HepG2 (cell line): ENCODE measurements around the gene CCDC85C. TPM values are rescaled to one million over a fixed set of nuclear protein-coding genes. Genes with fewer than 3 reads are reported as not detected.

Experiments used
- CBX5 ChIP-seq: sonication (generic); formaldehyde crosslinking; IDR thresholded peaks from 2 replicates; pipeline ENCODE4 v1.4.0; 2020; ENCODE audit warnings: missing genetic modification reagents, borderline replicate concordance
- CCAR2 ChIP-seq: fragments of 200-400 bp; formaldehyde crosslinking; optimal IDR thresholded peaks from 2 replicates; pipeline ENCODE3; 2018; ENCODE audit warnings: low read depth, mild to moderate bottlenecking, low read length, moderate library complexity
- EHMT2 ChIP-seq: fragments of 200-600 bp; sonication (generic); IDR thresholded peaks from 2 replicates; pipeline ENCODE4 v1.7.0; 2017; ENCODE audit warnings: antibody characterized with exemption, low read depth, low read length, borderline replicate concordance
- ELF4 ChIP-seq: sonication (generic); formaldehyde crosslinking; IDR thresholded peaks from 2 replicates; pipeline ENCODE4 v1.5.0; 2020; ENCODE audit warnings: missing genetic modification reagents, mild to moderate bottlenecking, moderate library complexity, borderline replicate concordance
- EP300 ChIP-seq, 3 experiments: sonication (generic) in 1 of 3; formaldehyde crosslinking in 1 of 3; IDR thresholded peaks; 2 replicates each; pipeline versions ENCODE4 v1.5.1 to v1.6.1; 2011 to 2020; ENCODE audit warnings: low read depth in 2 of 3, low read length in 2 of 3, borderline replicate concordance in 1 of 3, improper control_type of control experiment in 1 of 3, mild to moderate bottlenecking in 1 of 3, missing genetic modification reagents in 1 of 3, moderate library complexity in 1 of 3
- ESRRA ChIP-seq: sonication (generic); formaldehyde crosslinking; IDR thresholded peaks from 2 replicates; pipeline ENCODE4 v1.5.1; 2020; ENCODE audit warnings: mild to moderate bottlenecking, low read depth, missing genetic modification reagents
- FOSL2 ChIP-seq: sonication (generic); formaldehyde crosslinking; IDR thresholded peaks from 2 replicates; pipeline ENCODE4 v1.4.0; 2020; ENCODE audit warnings: missing genetic modification reagents
- KAT8 ChIP-seq: IDR thresholded peaks from 2 replicates; pipeline ENCODE4 v1.6.1; 2016; ENCODE audit warnings: missing genetic modification reagents, missing compliant biosample characterization
- KDM4B ChIP-seq: sonication (generic); formaldehyde crosslinking; IDR thresholded peaks from 2 replicates; pipeline ENCODE4 v1.4.0; 2020; ENCODE audit warnings: missing genetic modification reagents
- MAFG ChIP-seq: sonication (generic); formaldehyde crosslinking; IDR thresholded peaks from 2 replicates; pipeline ENCODE4 v1.5.1; 2020; ENCODE audit warnings: mild to moderate bottlenecking, missing genetic modification reagents
- MXD4 ChIP-seq: IDR thresholded peaks from 2 replicates; pipeline ENCODE4 v1.6.1; 2016; ENCODE audit warnings: mild to moderate bottlenecking, missing biosample characterization, missing genetic modification reagents
- NCOA5 ChIP-seq: sonication (generic); formaldehyde crosslinking; IDR thresholded peaks from 2 replicates; pipeline ENCODE4 v1.4.0; 2020; ENCODE audit warnings: missing genetic modification reagents
- NR2F1 ChIP-seq, 2 experiments: fragments of 450-650 bp in 1 of 2; formaldehyde crosslinking in 1 of 2; IDR thresholded peaks; 2 replicates each; pipeline versions ENCODE4 v1.5.0 to v1.6.1; 2016 to 2020; ENCODE audit warnings: mild to moderate bottlenecking in 1 of 2, missing compliant biosample characterization in 1 of 2, missing genetic modification reagents in 1 of 2, moderate library complexity in 1 of 2
- PAWR ChIP-seq: sonication (generic); formaldehyde crosslinking; IDR thresholded peaks from 2 replicates; pipeline ENCODE4 v1.4.0; 2020; ENCODE audit warnings: missing genetic modification reagents, mild to moderate bottlenecking, borderline replicate concordance
- SMAD9 ChIP-seq: sonication (generic); formaldehyde crosslinking; IDR thresholded peaks from 2 replicates; pipeline ENCODE4 v1.5.1; 2020; ENCODE audit warnings: mild to moderate bottlenecking, missing genetic modification reagents
- TCF7 ChIP-seq: sonication (generic); IDR thresholded peaks from 2 replicates; pipeline ENCODE4 v1.6.1; 2016; ENCODE audit warnings: antibody characterized with exemption, low read depth
- ZBTB40 ChIP-seq, 2 experiments: fragments of 450-650 bp in 1 of 2; sonication (generic) in 1 of 2; formaldehyde crosslinking in 1 of 2; IDR thresholded peaks; 2 replicates each; pipeline versions ENCODE4 v1.6.1 to v1.8.0; 2016 to 2022; ENCODE audit warnings: antibody characterized with exemption in 1 of 2, mild to moderate bottlenecking in 1 of 2, missing genetic modification reagents in 1 of 2
- ZFP37 ChIP-seq: sonication (generic); formaldehyde crosslinking; IDR thresholded peaks from 2 replicates; pipeline ENCODE4 v1.4.0; 2020; ENCODE audit warnings: missing genetic modification reagents, borderline replicate concordance
- ZMYM4 ChIP-seq: sonication (generic); formaldehyde crosslinking; IDR thresholded peaks from 2 replicates; pipeline ENCODE4 v1.8.1; 2023; ENCODE audit warnings: mild to moderate bottlenecking, missing genetic modification reagents
- ZNF232 ChIP-seq: sonication (generic); formaldehyde crosslinking; IDR thresholded peaks from 2 replicates; pipeline ENCODE4 v1.4.0; 2020; ENCODE audit warnings: missing genetic modification reagents, borderline replicate concordance
- ZNF24 ChIP-seq: fragments of 450-650 bp; IDR thresholded peaks from 2 replicates; pipeline ENCODE4 v1.6.1; 2017; ENCODE audit warnings: antibody characterized with exemption, mild to moderate bottlenecking
- ZNF296 ChIP-seq: sonication (generic); formaldehyde crosslinking; conservative IDR thresholded peaks from 2 replicates; pipeline ENCODE4 v1.5.0; 2020; ENCODE audit warnings: mild to moderate bottlenecking, missing genetic modification reagents
- polyA plus RNA-seq, 8 experiments: library from polyadenylated mRNA; depleted of rRNA in 3 of 8; stranded (reverse) in 7 of 8; unstranded in 1 of 8; fragments of >200 nt; fragmentation: Illumina TruSeq in 4 of 8; extraction: Trizol in 4 of 8; gene quantifications; 2 replicates each; pipeline versions ENCODE4 v1.2.1 to v1.2.3, GENCODE V29; 2011 to 2016; ENCODE audit warnings: low read depth in 4 of 8, missing spikeins in 1 of 8, mixed read lengths in 1 of 8; ENCODE audit not compliant: insufficient read depth in 1 of 8
- total RNA-seq, 5 experiments: library from RNA; depleted of rRNA; stranded (reverse); fragments of >200 nt; fragmentation: Illumina TruSeq; extraction: Trizol; gene quantifications; 2 replicates each; pipeline ENCODE4 v1.2.3, GENCODE V29; 2016; ENCODE audit warnings: low read depth in 1 of 5

CCDC85C gene
- total and polyA plus RNA-seq, 2 of the 13 experiments (the other 11 are each of a cell fraction or from before 2014, with no cell fraction given): 18.8 to 43.8 TPM

- TF ChIP-seq ZNF296 (CRISPR knock-in tag): no peak
- TF ChIP-seq SMAD9: no peak
- no peak for TF ChIP-seq ESRRA
- TF ChIP-seq ELF4 (CRISPR knock-in tag): no peak
- TF ChIP-seq ZNF232 (CRISPR knock-in tag): no peak
- TF ChIP-seq PAWR: no peak
- no peak for TF ChIP-seq CBX5 (CRISPR knock-in tag)
- no peak; the same call in 1 of the 2 replicates for TF ChIP-seq MXD4
- no peak for TF ChIP-seq KDM4B (CRISPR knock-in tag)
- TF ChIP-seq TCF7: no peak
- peak; percentile 53; the same call in 1 of the 2 replicates for TF ChIP-seq KAT8 (CRISPR knock-in tag)
- TF ChIP-seq ZBTB40 (IDR thresholded peaks at IDR 0.05): no peak
- no peak for TF ChIP-seq ZBTB40 (CRISPR knock-in tag; IDR thresholded peaks at IDR 0.05)
- TF ChIP-seq ZFP37 (CRISPR knock-in tag): no peak
- TF ChIP-seq NCOA5 (CRISPR knock-in tag): no peak
- TF ChIP-seq ZMYM4: 0 out of 2 replicates have a peak, but pooled peaks have one; percentile 14
- TF ChIP-seq NR2F1 (CRISPR knock-in tag; IDR thresholded peaks at IDR 0.05): peak; percentile 45 to 63; a peak in 3 of 4 replicates
- no peak for TF ChIP-seq CCAR2
- no peak for TF ChIP-seq MAFG
- TF ChIP-seq EP300 (IDR thresholded peaks at IDR 0.05; ENCODE audit: low read depth in 2 of 2, low read length in 2 of 2): no peak
- TF ChIP-seq EP300 (CRISPR knock-in tag; IDR thresholded peaks at IDR 0.05; ENCODE audit: borderline replicate concordance): no peak
- no peak for TF ChIP-seq ZNF24
- 0 out of 2 replicates have a peak, but pooled peaks have one; percentile 4 for TF ChIP-seq FOSL2 (CRISPR knock-in tag)
- no peak for TF ChIP-seq EHMT2
These were observed 1.8 kb downstream of the CCDC85C start (continued) for GRCh38 chr14:99602054-99602787.
